RKO (cell line): Measurements from ENCODE around the gene CARD8.
A peak's percentile ranks its signal among the peaks of the same experiment; 100 is the strongest.
"Not testable (repeated sequence)": the region's sequence is repeated elsewhere in the genome, so short reads cannot be mapped to it uniquely, and the experiment has no call there.

Experiments
- DNase-seq: peaks from one replicate; pipeline ENCODE4 v3.0.0-alpha.2; 2016; ENCODE audit warnings: low spot score

The CARD8 gene

DNA sequence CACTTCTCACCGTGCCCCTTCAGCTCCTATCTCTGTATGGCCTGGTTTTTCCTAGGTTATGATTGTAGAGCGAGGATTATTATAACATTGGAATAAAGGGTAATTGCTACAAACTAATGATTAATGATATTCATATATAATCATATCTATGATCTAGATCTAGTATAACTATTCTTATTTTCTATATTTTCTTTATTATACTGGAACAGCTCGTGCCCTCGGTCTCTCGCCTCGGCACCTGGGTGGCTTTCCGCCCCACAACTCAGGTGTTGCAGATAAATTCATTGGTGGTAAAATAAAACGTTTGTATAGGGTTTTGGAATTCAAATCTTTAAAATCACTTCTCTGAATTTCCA is 4.6 kb upstream of the CARD8 start:
- DNase-seq: not testable (repeated sequence)

DNA sequence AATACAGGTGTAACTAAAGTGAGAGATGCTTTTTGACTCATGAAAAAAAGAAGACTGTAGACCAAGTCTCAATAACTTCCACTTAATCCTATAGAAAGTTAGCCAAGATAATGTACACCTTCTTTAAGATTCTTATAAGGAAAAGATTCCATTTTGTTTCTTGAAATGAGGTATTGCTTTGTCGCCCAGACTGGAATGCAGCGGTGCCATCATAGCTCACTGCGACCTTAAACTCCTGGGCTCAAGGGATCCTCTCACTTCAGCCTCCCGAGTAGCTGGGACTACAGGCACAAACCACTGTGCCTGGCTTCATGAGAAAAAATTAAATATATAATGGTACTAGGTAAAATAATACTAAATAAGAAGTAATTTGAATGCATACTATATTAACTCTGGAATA is 3.3 kb upstream of the CARD8 start:
- peak; percentile 57 for DNase-seq

DNA sequence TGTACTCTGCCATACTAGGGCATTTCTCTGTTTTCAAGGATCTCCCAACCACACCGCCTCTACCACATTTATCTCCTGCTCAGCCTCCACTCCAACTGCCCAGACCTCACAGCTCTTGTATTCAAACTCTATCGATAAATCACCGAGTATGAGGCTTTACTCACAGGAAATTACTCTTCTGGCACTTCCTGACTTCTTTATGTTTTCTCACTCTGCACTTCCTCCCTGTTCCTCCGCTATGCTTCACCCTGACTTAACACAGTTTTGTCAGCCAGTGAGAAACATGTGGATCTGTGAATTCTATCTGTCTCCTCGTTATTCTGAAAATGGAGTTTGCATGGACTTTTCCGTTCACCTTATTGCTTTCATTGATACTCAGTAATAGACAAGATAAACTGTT is 2.6 kb upstream of the CARD8 start:
- peak; percentile 79 for DNase-seq

DNA sequence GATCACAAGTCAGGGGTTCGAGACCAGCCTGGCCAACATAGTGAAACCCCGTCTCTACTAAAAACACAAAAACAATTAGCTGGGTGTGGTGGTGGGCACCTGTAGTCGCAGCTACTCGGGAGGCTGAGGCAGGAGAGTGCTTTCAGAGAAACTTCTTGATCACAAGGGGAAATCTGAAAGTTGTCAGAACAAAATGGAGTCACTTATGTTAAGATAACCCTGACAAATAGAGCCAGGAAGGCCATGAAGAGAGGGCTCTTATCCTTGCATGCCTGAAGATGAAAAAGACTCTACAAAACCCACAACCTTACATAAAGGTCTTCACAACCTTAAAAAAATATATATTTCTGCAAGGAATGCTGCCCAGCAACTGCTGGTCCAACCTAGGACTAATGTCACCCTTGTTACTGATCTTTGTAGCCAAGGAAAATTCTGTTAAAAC is 1.2 kb downstream of the CARD8 start:
- DNase-seq: no peak

DNA sequence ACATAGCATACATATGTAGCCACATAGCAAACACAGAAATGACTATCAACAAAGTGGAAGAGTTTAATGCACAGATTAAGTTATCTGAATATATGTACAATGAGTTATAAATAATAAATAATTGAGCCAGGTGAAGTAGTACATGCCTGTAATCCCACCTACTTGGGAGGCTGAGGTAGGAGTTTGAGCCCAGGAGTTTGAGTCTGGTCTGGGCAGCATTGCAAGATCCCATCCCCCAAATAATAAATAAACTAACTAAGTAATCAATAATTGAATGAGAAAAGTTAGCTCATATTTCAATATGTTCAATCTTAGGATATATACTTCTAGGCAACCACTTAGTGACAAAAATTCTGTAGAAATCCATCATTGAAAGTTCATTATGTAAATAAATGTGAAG is 1.7 kb downstream of the CARD8 start:
- no peak for DNase-seq

DNA sequence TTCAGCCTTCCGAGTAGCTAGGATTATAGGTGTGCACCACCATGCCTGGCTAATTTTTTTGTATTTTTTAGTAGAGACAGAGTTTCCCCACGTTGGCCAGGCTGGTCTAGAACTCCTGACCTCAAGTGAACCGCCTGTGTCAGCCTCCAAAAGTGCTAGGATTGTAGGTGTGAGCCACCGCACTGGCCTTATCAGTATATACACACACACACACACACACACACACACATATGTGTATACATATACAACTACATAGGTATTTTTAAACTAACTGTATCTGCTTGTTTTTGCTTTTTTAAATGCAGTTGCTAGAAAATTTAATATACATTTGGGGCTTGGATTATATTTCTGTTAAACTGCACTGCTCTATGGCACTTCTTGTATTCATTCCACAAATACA is 3.1 kb downstream of the CARD8 start:
- DNase-seq: no peak

DNA sequence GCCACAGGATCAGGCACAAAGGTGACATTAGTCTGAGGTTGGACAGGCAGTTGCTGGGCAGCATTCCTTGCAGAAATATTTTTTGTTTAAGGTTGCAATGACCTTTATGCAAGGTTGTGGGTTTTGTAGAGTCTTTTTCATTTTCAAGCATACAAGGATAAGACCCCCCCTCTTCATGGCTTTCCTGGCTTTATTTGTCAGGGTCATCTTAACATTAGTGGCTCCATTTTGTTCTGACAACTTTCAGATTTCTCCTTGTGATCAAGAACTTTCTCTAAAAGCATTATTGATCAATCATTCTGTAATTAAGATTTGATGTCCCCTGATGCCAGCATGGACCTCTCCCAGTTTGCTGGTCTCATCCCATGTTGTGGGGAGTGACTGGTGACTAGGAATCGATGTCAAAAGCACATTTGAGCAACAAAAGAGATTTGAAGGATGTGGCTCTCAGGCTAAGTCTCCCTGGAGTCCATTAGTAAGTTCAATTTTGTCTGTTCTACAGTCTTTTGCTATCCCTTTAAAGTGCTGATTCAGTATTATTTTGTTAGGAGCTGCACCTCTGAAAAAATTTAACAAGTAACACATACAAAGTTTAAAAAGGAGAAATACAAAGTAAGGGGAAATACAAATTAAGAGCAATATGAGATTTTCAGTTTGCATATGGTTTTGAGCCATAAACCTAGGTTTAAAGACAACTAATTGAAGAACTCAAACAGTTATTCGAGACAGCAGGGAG is 5.3 kb downstream of the CARD8 start:
- no peak for DNase-seq

DNA sequence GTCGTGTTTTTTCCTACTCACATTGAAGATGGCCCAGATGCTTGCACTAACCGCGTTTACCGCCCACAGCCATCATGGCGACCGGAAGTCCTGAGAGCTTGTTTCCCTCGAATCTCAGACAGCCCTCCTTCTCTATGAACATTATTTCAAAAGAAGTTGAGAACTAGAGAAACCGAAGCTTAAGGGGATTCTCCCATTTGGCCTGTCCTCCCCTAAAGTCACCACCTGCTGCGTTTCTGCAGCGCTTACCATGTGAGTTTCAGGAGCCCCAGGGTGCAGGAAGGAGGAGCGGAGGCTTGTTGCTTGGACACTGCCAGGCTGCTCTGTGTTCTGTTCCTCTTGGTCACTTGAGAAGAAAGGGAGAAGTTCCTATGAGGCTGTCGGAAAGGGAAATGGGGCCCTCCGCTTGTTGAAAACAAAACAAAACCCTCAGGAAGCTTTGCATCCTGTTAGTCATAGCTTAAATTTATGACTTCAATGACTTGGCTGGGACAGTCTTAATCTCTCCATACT is 6.2 kb downstream of the CARD8 start:
- no peak for DNase-seq

DNA sequence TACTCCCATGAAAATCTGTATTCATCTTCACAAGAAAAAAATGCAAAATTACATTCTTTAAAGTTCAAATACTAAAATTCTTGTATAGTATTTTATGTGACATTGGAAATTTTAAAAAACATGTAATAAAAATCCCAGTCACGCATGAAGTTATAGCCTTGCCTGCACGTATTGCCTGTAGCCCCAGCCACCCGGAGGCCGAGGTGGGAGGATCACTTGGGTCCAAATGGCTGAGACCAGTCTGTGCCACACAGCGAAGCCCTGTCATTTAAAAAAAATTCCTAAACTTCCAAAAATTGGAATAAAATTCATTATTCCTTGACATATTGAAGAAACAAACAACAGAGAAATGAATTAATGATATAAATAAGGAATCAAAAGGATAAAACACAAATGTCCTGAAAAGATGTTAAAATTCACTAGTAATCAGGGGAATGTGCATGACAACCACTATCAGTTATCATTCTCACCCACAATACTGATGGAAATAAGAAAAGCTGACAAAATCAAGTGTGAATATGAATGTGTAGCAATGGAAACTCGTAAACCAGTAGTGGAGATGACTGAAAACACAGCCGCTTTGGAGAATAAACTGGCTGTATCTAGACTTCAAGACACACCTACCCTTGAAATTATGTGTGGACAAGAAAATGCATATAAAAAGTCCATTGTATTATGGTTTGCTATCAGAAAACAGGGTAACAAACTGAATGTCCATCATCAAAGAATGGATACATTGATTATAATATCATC is 7.5 kb downstream of the CARD8 start:
- no peak for DNase-seq

DNA sequence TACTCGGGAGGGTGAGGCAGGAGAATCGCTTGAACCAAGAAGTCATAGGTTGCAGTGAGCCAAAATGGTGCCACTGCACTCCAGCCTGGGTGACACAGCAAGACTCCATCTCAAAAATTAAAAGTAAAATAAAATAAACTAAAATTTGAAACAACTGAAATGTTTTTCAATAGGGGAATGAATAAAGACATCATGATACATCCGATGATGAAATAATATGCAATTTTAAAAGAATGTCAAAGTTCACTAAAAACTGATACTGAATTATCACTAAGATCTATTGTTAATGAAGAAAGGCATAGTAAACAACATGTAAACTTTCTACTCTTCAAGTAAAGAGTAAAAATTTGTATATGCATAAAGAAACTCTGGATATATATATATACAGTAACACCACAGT is 8.5 kb downstream of the CARD8 start:
- DNase-seq: no peak

DNA sequence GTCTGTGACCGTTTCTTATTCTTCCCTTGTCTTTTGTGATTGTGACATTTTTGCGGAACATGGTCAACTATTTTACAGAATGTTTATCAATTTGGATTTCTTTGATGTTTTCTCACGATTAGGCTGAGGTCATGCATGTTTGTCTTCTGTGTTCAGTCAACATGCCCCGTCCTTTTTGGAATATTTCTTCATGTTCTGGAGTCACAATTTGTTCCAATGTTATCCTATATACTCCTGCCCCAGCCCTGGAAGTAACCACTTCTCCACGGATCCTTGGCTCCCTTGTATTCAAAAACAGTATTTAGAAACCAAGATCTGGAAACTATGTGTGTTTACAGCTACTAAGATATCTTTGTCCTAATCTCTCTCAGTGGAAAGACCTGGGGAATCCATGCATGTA is 9.6 kb downstream of the CARD8 start:
- no peak for DNase-seq

DNA sequence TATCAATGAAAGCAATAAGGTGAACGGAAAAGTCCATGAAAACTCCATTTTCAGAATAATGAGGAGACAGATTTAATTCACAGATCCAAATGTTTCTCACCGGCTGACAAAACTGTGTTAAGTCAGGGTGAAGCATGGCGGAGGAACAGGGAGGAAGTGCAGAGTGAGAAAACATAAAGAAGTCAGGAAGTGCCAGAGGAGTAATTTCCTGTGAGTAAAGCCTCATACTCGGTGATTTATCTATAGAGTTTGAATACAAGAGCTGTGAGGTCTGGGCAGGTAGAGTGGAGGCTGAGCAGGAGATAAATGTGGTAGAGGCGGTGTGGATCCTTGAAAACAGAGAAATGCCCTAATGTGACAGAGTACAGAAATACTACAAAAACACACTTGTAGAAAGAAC is 11.4 kb downstream of the CARD8 start:
- peak; percentile 68 for DNase-seq

DNA sequence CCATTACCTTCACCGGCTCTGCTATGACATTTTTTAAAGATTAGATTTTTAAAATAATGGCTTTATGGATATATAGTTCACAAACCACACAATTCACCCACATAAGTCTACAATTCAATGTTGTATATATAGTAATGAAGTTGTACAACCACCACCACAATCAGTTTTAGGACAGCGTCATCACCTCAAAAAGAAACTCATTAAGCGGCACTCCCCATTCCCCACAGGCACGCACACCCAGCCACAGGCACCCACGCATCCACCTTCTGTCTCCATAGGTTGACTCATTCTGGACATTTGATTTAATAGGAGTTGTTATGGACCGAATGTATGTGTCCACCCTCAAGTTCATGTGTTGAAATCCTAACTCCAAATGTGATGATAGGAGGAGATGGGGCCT is 13.9 kb downstream of the CARD8 start:
- not testable (repeated sequence) for DNase-seq

DNA sequence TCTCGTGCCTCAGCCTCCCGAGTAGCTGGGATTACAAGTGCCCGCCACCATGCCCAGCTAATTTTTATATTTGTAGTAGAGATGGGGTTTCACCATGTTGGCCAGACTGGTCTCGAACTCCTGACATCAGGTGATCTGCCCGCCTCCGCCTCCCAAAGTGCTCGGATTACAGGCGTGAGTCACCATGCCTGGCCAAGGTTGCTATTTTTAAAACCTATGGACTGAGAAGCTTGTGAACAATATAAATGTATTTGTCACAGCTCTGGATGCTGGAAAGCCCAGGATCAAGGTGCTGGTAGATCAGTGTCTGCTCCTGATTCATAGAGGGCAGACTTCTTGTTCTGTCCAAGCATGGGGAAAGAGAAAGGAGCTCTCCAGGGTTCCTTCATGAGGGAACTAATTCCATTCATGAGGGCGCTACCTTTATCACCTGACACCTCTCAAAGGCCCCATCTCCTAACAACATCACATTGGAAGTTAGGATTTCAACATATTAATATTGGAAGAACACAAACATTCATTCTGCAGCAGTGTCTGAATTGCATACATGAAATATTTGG is 16.1 kb downstream of the CARD8 start:
- peak; percentile 23 for DNase-seq

DNA sequence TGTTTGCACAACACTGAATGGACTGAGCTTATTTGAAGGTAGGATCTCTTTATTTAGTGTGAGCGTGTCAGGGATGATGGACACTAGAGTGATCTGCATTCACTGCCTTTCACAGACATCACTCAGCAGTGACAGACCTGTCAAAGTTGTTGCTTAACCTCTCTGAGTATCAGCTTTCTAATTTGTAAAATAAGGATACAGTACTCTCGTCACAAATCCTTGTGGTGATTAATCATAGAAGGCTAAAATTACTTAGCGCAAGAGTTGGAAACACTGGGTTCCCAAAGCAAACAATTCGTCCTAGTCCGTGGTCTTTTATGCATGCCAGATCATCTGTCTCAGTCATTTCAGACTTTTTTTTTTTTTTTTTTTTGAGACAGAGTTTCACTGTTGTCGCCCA is 16.6 kb downstream of the CARD8 start:
- DNase-seq: no peak

DNA sequence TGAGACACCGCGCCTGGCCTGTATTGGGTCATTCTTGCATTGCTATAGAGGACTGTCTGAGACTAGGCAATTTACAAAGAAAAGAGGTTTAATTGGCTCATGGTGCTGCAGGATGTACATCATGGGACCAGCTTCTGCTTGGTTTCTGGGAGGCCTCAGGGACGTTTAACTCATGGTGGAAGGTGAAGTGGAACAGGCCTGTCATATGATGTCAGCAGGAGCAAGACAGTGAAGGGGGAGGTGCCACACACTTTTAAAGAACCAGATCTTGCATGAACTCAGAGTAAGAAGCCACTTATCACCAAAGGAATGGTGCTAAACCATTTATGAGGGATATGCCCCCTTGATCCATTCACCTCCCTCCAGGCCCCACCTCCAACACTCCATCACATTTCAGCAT is 18.7 kb downstream of the CARD8 start:
- DNase-seq: no peak

DNA sequence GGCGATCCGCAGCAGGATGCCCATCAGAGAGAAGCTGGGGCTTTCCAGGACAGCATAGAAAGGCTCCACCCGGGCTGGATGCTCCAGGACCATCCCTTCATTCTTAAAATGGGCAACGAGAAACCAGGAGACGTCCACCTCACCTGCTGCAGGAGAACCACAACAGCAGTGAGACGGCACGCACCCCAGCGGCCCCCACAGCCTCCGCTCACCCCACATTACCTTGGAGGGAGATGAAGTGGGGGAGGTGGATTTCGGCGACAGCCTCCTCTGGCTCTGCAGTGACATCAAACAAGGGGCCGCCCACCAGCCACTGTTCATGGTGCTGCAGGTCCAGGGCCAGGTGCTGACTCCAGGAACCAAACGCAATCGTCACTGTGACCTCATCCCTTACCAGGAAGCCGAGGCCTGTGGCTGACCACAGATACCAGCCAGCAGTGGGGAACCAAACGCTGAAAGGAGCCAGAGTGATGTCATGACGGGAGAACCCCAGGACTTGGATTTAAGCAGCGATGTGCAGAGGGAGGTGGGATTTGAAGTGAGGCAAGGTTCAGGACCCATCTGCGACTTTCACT is 25.1 kb downstream of the CARD8 start:
- no peak for DNase-seq

DNA sequence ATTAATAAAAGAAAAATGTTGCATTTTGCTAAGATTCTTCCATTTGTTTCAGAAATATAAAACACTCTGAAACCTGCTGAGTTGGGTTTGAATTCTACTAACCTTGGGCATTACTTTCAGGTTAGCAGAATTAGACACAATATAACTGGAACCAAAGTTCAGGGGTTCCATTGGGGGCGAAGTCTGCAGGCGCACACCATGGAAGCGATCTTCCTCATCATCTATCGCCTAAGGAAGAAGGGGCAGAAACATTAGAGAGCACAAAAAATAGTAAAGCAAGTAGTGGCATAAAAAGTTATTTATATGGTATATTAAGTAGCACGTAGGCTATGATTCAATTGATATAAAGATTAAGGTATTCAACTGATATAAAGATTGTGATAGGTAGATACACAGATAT is 34.1 kb downstream of the CARD8 start:
- no peak for DNase-seq

DNA sequence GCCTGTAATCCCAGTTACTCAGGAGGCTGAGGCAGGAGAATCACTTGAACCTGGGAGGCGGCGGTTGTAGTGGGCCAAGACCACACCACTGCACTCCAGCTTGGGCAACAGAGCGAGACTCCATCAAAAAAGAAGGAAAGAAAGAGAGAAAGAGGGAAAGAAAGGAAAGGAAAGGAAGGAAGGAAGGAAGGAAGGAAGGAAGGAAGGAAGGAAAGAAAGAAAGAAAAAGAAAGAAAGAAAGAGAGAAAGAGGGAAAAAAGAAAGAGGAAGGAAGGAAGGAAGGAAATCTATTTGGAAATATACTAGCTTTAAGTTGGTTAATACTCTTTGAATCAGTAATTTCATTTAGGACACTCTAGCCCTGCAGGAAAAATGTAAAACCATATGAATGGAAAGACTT is 34.9 kb downstream of the CARD8 start:
- DNase-seq: not testable (repeated sequence)

DNA sequence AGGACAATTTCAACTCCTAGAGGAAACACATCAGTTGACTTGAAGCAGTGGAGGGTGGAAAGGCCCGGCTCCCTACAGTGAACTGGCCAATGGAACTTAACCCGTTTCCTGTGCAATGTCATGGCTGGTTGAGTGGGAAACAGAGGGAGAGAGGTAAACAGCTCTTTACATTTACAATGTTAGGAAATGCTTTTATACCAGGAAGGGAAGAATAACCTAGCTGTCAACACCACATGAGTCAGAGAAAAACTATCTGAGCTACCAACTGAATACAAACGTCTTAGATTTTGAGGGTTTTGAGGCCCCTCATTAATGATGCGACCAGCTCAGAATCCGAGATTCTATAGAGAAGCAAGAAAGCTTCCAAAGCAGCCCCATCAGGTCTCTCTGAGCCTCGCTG is 36.7 kb downstream of the CARD8 start:
- no peak for DNase-seq

DNA sequence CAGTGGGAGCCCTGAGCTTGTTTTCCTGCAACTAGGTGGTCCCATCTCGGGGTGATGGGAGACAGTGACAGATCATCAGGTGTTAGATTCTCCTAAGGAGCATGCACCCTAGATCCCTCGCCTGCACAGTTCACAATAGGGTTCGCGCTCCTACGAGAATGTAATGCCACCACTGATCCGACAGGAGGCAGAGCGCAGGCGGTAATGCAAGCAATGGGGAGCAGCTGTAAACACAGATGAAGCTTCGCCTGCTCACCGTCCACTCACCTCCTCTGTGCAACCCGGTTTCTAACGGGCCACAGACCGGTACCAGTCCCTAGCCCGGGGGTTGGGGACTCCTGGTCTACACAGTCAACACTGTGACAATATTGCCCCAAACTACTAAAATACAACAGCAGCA is 38.8 kb downstream of the CARD8 start:
- no peak for DNase-seq

DNA sequence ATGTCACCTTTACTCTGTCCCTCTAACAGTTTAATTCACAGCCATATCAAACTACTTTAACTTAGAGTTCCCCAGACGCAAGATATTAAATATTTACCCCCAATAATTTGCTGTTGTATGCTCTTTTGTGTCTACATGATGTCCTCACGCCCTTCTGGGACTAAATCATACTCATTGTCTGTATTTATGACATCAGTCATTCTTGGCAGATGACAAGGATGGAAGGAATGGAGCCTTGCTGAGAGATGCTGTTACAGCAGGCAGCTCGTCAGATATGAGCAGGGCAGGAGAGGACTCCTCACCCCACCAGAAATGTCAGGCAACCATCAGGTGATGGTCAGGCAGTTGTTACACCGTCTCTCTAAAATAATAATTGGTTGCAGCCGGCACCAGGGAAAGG is 41.8 kb downstream of the CARD8 start:
- no peak for DNase-seq

DNA sequence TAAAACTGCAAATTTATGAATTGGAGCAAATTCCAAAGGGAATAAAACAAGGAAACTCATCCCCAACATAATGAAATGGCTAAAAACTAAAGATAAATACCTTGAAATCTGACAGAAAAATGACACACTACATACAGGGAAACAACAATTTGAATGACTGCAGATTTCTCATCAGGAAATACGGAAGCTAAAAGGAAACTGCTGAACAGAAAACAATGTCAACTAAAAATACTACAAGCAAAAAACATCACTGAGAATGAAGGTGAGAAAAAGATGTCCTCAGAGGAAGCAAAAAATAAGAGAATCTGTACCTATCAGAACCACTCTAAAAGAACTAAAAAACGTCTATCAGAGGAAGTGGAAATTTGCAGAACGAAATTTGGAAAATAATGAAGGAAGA is 45.7 kb downstream of the CARD8 start:
- DNase-seq: no peak
